Frontal cortex (tissue), 4 donors: ENCODE data around the gene RMDN2. TPM values are rescaled to one million over a fixed set of nuclear protein-coding genes. Genes with fewer than 3 reads are reported as not detected.
A peak's percentile ranks its signal among the peaks of the same experiment; 100 is the strongest.

ENCODE experiments used
- DNase-seq, 2 donors: peaks; one replicate each; pipeline ENCODE4 v3.0.0; 2012; ENCODE audit warnings: low spot score in 2 of 2
- FAIRE-seq: peaks from 2 replicates; lab custom pipeline; 2012; peaks lifted over from hg19 to GRCh38; lab: Jason Lieb, UNC
- total RNA-seq: library from RNA; depleted of rRNA; stranded (reverse); fragments of >200 nt; gene quantifications from one replicate; pipeline ENCODE4 v1.2.3, GENCODE V29; 2014
- donor health status: control.
- donor health status: control.
- donor health status: control.

The RMDN2 gene, protein sequence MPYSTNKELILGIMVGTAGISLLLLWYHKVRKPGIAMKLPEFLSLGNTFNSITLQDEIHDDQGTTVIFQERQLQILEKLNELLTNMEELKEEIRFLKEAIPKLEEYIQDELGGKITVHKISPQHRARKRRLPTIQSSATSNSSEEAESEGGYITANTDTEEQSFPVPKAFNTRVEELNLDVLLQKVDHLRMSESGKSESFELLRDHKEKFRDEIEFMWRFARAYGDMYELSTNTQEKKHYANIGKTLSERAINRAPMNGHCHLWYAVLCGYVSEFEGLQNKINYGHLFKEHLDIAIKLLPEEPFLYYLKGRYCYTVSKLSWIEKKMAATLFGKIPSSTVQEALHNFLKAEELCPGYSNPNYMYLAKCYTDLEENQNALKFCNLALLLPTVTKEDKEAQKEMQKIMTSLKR
- 27.7 TPM for total RNA-seq

DNA sequence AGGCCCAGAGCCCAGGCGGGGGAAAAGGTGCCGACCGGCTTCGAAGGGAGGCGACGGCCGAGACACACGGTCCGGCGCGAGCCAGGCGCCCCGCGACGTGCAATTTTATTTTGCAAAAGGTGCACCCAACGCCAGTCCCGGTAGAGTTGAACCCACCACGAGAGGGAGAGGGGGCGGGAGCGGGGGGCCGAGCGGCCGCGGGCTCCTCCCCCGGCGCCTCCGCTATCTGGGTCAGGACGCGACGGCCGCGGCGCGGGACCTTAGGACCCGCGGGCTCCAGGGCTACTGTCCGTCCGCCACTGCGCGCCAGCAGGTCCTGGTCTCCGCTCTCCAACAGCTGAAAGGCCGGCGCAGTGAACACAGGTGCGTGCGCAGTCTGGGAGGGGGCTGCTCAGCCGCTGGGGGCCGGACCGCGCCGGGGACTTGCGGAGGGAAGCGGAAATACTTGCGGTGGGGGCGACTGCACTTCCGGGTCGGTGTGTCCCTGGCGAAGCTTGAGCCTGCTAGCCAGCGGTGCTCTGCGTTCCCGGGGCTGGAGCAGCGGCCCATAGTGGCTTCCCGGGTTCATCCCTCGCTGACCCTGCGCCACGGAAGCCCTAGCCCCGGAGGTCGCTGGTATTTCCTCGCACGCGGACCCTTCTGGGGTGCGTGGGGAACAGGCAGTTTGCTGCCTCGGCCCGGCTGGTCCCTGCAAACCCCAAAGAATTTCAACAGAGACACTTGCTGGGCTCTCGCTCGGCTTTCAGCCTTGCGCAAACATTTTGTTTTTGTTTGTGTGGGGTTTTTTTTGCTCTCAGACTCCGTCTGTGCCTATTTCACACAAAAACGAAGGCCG is at the start of gene RMDN2:
TSS of gene RMDN2 (plus strand) at position 225 of the 835 bp plus-strand sequence. CDS start 3,991 bp downstream, outside the sequence.
- DNase-seq (peak; percentile 83 to 84), FAIRE-seq (no peak)

DNA sequence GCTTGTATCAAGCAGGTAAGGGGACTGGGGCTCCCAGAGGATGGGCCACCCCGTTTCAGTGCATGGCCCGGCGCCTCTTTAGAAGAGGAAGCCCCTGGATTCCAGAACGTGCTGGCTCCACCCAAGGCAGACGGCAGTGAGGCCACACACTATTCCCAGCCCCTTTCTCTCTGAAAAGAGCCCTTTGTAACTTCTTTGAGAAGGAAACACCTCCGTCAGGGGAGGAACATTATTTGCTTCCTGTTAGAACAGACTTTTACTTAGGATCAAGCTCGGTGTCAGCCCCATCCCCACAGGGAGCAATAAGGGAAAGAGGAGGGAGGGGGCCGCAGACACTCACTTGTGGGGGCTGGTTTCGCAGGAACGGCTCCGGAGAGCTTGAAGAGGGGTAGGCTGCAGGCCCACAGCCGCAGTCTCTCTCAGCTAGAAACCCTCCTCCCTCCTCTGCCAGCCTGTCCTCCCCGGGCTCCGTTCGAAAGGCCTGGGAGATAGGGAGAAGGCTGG is 49.6 kb upstream of the RMDN2 start:
- FAIRE-seq (no peak), DNase-seq (no peak)

DNA sequence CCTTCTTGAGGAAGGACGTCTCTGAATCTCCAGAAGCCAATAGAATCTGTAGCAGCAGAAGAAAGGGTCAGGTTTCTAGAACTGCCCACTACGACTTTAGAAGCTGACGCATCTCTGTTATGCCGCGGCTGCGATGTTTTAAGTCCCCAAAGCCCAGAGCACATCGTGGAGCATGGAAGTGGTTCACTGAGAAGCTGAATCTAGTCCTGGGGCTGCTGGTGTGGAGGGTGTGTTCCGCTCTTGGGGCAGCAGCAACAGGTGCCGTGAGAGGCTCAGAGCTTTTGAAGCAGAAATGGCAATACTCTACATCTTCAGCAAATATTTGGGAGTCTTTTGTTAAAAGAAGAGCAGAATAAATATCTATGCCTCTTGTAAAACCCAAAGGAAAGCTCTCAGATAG is 48.9 kb upstream of the RMDN2 start:
- DNase-seq = no peak
- no peak for FAIRE-seq

DNA sequence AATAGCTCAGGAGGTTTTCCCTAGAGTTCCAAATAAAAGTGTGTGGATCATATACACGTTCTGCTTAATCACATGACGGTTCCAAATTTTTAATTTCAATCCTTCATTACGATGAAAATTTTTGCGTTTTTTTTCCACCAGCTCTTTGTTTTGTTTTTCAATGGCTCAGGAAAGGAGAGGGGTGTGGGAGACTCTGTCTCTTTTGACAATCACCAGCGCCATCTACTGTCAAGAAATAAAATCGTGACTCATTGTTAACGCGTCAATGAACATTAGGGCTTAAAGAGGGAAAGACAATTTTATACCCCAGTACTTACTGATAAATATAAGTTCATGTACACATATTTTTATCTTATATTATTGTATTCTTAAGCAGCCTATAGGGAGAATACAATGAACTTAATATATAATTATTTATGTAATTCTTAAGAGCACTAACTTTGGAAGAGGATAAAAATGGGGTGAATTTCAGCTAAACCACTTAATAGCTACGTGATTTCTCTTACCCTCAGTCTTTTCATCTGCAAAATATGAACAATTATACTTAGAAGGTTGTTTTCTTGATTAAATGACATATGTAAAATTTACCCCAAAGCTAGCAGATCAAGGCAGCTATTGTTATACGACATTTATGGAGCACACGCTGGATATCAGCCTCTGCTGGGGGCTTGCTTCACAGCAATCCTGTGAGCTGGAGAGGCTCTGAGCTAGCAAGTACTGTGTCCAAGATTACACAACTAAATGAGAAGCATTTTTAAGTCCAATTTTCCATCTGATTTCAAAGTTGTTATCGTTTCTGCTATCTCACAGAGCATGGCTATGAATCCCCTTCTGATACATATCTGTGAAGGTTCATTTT is 47.4 kb upstream of the RMDN2 start:
- DNase-seq = peak in 1 of 2 donors; percentile 31
- FAIRE-seq = peak; percentile 95

DNA sequence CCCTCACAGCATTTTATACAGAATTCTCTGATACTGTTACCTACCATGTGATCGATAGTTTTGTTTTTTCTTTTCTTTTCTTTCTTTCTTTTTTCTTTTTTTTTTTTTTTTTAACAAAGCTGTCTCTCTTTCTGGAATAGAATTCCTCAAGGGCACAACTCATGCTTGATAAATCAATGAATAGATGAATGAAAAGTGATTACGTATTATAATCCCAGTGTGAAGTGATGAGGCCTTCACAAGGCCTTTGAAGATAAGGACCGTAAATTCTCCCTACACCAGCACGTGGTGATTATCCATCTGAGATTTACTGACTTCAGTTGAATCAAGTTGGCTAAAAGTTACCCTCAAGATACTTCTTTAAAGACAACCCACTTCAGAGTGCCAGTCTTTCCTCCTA is 46.6 kb upstream of the RMDN2 start:
- DNase-seq (no peak), FAIRE-seq (no peak)

DNA sequence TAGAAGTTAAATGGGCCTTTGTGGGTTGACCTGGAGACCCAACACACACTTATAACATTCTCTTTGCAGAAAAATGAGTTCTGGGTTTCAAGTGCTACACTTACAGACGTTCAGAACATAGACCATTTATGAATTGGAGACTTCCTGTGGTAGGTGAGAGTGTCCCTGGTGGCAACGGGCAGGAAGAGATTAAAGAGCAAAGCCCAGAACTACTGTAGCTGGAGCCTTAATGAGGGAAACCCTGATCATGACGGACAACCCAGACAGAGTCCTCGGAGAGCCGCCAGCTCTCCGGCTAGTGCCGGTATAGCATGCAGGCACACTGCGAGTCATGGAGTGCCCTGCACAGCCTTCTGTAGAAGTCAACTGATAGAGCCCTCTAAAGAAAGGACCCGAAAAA is 44.5 kb upstream of the RMDN2 start:
- FAIRE-seq (no peak), DNase-seq (no peak)

DNA sequence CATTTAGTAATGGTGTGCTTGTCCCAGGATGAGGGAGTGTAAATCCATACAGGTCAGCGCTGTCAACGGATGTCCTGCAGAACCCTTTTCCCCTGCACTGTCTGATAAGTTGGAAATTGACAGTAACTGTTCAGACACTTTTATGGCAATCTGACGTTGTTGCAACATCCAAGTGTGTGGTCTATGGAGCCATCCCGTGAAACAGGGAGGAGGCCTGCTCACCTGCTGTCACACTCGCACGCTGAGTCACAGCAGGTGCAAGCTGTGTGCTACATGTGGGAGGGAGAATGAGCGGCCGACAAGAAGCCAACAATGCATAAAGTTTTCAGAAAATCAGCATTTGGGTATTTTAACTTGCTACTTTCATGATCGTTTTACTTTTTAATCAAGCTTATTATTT is 43.7 kb upstream of the RMDN2 start:
- FAIRE-seq (no peak), DNase-seq (no peak)

DNA sequence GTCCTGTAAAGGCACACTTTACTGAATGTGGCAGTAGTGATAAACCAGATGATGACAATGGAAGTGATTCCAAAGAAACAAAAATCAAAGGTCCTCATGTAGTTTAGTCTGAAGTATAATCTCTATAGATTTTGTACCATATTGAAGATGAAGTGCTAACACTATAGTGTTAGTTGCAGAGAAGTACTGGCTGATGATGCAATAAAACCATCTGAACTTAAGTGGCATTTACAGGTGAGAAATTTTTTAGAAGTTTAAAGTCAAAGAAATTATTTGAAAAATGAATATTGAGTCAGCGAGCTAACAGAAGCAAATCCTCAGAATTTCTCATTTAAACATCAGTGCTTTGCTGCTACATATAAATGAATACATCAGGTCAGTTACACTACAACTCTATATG is 43.1 kb upstream of the RMDN2 start:
- DNase-seq = no peak
- FAIRE-seq = no peak

DNA sequence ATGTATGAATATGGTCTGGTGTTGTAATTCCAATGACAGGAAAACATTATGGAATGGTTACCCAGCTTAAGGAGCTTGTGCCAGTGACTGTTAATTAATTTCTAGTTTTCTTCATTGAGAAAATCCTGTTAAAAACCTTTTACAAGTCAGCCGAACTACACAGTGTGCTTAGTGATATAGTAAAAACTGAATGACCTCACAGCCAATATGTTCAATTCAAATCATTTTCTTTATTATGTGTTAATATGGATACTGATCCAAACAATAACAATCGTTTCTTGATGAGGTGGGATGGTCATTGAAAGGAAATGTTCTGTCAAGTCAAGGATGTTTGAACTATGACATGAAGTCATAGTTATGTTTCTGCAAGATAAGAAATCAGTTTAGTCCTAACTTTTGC is 41.6 kb upstream of the RMDN2 start:
- DNase-seq = no peak

DNA sequence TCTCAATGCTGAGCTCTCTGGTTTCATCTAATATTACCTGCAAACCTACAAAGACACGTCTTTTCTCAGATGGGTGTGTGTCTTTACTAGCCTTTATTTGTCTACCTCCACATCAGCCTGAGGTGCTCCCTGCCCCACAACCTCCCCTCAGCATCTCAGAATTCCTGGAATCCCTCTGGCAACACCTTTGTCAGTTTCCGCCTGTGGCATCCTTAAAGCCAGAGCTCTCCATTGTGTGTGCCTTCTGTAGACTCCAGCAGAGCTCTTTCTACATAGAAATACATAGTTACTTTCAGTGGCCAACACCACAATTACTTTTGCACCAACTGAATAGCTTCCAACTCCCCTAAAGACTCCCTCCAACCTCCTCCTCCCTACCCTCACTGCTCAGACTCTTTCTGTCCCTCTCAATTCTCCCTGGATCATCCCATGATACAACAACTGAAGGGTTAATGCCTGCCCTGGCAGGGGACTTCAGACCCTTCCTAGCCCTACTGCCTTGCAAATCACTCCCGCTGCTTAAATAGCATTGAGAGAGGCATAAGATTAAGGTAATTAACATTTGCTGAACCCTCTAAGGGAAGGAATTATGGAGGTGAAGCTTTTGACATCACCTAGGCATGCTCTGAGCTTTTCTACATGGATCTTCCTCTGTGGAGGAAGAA is 39.6 kb upstream of the RMDN2 start:
- DNase-seq = no peak

More for the DNA sequence above, 41.6 kb upstream of the RMDN2 start:
- FAIRE-seq = no peak

DNA sequence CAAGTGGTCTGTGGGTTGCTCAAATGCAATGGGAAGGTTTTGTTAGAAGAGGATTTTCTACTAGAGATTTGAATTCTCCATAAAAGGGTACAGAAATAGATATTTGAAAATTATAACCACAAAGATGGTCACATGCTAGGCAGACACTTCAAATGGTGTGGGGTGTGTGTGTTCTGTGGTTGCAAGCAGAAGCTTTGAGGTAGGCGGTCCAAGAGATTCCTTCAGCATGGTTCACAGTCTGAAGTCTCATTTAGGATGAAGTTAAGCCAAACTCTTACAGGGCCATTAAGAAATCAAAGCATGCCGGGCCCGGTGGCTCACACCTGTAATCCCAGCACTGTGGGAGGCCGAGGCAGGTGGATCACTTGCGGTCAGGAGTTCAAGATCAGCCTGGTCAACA is 38.3 kb upstream of the RMDN2 start:
- no peak for DNase-seq
- no peak for FAIRE-seq

More for the DNA sequence above, 39.6 kb upstream of the RMDN2 start:
- no peak for FAIRE-seq

DNA sequence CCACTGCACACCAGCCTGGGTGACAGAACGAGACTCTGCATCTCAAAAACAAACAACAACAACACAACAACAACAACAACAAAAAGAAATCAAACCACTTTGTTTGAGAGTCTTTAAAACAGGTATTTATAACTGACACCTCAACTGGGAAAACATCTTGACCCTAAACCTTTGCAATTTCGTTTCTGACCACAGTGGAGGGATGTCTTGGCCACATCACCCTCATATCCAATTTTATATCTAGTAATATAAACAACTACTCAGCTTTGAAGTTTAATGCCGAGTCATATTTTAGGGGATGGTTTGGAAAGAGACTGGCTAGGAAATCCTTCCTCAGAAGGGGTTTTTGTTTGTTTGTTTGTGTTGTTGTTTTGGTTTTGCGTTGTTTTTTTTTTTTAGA is 37.8 kb upstream of the RMDN2 start:
- DNase-seq = no peak
- no peak for FAIRE-seq

DNA sequence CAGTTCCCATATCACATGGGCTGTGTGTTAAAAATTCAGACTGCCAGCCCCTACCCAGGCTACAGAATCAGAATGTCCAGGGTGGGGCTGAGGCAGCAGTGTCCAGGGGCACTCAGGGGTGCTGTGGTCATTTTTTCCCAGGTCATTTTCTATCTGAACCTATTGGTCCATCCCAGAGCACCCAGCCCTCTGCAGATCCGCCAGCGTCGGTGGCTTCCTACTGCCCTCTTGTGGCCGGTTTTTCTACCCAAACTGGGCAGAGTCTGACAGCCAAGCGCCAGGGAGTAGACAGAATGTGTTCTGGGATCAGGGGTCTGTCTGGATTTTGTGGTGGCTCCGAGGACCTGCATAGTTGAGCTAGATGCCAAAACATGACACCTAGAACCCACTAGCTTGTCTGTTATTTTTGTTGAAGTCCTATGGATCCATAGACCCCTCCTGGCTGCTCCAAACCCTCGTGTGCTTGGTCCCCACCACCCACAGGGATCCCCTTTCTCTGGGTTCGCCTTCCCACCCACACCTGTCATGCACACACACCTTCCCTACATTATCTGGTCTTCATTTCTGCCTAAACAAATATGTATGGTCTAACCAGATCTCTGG is 34.1 kb upstream of the RMDN2 start:
- FAIRE-seq = no peak

DNA sequence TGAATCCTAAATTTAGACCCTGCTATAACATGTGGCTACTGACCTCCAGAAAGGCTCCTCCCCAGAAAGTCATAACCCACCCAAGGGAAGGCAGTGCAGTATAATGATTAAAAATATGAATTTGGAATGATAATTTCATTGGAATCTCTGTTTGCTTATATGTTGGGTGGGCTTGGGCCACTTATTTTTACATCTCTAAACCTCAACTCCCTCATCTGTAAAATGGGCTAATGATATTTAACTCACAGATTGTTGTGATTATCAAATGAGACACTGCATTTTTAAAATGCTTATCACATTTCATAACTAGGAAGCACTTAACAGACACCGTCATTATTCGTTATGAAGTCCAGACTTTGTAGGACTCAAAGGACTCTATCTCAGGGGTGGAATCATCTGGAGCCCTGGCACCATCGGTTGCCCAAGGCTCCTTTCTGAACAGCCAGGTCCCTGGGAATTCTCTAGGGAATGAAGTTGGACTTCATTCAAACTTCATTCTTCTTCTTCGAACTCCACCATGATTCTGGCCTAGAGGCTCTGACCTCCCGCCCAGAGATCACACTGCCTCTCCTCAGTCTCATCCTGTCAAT is 33.1 kb upstream of the RMDN2 start:
- FAIRE-seq (no peak), DNase-seq (no peak)

More for the DNA sequence above, 34.1 kb upstream of the RMDN2 start:
- DNase-seq = peak in 1 of 2 donors; percentile 47

DNA sequence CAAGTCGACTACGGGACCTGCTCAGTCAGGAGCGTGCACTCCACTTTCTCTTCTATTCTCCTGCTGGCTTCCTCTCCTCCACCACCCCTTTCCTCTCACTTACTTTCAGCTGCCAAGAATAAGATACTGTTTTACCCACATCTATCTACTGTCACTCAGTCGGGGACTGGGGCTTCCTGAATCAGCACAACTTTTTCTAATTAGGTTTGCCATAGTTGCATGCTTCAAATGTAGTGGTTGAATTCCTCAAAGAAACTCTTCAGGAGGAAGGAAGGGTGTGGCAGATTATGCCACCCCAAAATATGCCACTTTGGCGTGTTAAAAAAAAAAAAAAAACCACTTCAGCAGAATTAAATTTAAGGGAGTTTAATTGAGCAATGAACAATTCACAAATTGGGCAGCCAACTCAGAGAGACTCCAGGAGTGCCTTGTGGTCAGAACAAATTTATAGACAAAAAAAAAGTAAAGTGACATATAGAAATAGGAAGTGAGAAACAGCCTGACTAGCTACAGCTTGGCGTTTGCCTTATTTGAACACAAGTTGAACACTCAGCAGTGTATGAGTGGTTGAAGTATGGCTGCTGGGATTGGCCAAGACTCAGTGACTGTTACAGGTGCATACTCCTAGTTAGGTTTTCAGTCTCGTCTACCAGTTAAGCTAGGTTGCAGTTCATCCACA is 32.5 kb upstream of the RMDN2 start:
- no peak for DNase-seq

DNA sequence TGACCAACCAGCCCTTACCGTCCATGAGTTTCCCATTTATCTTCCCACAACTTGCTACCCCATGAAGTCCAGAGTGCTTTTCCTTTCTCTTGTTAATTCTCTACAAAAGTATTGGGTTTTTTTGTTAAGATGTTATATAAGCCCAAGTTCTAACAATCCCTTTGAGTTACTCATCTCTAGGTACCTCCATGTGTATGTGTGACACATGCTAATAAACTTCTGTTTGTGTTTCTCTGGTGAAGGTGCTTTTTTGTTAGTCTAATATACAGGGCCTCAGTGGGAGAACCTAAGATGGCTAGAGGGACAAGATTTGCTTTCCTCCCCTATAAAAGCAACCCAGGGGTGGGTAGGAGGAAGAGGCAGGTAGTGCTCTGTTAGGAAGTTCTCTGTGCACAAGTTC is 31.8 kb upstream of the RMDN2 start:
- FAIRE-seq = no peak
- DNase-seq = no peak

More for the DNA sequence above, 32.5 kb upstream of the RMDN2 start:
- no peak for FAIRE-seq

DNA sequence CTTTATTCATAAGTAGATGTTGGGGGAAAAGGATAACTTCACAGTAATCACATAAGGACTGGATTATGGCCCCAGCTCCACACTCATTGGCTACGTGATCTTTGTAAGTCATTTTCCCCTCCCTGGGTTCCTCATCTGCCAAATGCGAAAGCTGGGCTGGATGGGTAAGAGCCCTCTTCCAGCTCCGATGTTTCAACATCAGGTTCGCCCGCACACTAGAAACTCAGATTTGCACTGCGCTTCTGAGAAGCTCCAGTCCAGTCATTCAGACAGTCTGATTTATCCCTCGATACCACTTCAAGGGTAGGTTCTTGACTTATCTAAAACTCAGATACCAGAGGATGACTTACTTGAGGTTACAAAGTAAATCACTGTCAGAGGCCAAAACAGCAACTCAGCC is 31.0 kb upstream of the RMDN2 start:
- DNase-seq = no peak
- no peak for FAIRE-seq

DNA sequence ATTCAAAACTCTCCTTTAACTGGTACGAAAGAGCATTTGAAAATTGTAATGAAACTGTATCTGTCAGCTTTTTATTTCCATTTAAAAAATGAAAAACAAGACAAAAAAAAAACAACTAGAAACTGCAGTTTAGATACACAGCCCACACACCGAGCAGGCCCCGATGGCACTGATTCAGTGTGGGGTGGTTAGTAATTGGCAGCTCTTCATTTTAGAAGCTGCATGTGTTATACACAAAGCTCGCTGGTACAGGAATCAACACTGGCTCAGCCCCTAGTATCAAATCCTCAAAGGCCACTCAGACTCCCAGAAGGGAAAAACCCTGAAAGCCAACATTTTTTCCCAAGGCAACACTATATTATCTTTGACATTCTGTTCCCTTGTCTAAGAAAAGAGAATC is 30.5 kb upstream of the RMDN2 start:
- no peak for FAIRE-seq
- no peak for DNase-seq
